Activated gamma-delta T cell treated with Interleukin-2 at 50 U/mL for 16 hours (primary cell): ENCODE results near the gene ZNF292.
A peak's percentile ranks its signal among the peaks of the same experiment; 100 is the strongest.
"Not testable (repeated sequence)": the region's sequence is repeated elsewhere in the genome, so short reads cannot be mapped to it uniquely, and the experiment has no call there.

Source experiments
- DNase-seq: peaks from one replicate; pipeline ENCODE4 v3.0.0-alpha.2; 2020

ZNF292 gene

GRCh38 chr6:87154993-87155841 lies at the start of gene ZNF292:
Gene ZNF292, plus strand, starts transcription at chr6:87155565. Its CDS starts 27 bp downstream, at chr6:87155592.
- peak; percentile 92 for DNase-seq

- DNase-seq: no peak
These were observed 49.5 kb upstream of the ZNF292 start for GRCh38 chr6:87105823-87106222.

GRCh38 chr6:87110636-87111035 lies 44.7 kb upstream of the ZNF292 start:
- no peak for DNase-seq

GRCh38 chr6:87115402-87116135 lies 39.8 kb upstream of the ZNF292 start:
- no peak for DNase-seq

- no peak for DNase-seq
These were observed 38.4 kb upstream of the ZNF292 start for GRCh38 chr6:87116922-87117321.

GRCh38 chr6:87118054-87118453 lies 37.3 kb upstream of the ZNF292 start:
- no peak for DNase-seq

GRCh38 chr6:87122477-87122876 lies 32.9 kb upstream of the ZNF292 start:
- DNase-seq: no peak

GRCh38 chr6:87124074-87124473 lies 31.3 kb upstream of the ZNF292 start:
- DNase-seq: no peak

- no peak for DNase-seq
These were observed 28.9 kb upstream of the ZNF292 start for GRCh38 chr6:87126501-87126900.

- no peak for DNase-seq
These were observed 27.6 kb upstream of the ZNF292 start for GRCh38 chr6:87127737-87128136.

- DNase-seq: no peak
These were observed 18.4 kb upstream of the ZNF292 start for GRCh38 chr6:87136963-87137362.

- peak; percentile 46 for DNase-seq
These were observed 16.1 kb upstream of the ZNF292 start for GRCh38 chr6:87139236-87139635.

GRCh38 chr6:87139927-87140326 lies 15.4 kb upstream of the ZNF292 start:
- DNase-seq: not testable (repeated sequence)

GRCh38 chr6:87146363-87146762 lies 9.0 kb upstream of the ZNF292 start:
- no peak for DNase-seq

GRCh38 chr6:87150406-87150805 lies 5.0 kb upstream of the ZNF292 start:
- no peak for DNase-seq

- DNase-seq: no peak
These were observed 3.9 kb upstream of the ZNF292 start for GRCh38 chr6:87151471-87151780.

GRCh38 chr6:87151781-87152525 lies 3.4 kb upstream of the ZNF292 start:
- DNase-seq: peak; percentile 65

- no peak for DNase-seq
These were observed 2.8 kb upstream of the ZNF292 start for GRCh38 chr6:87152526-87152955.

GRCh38 chr6:87154641-87154992 lies 748 bp upstream of the ZNF292 start:
- no peak for DNase-seq

- DNase-seq: no peak
These were observed 764 bp downstream of the ZNF292 start for GRCh38 chr6:87155842-87156815.

GRCh38 chr6:87157596-87157995 lies 2.2 kb downstream of the ZNF292 start:
- DNase-seq: not testable (repeated sequence)

GRCh38 chr6:87161299-87161698 lies 5.9 kb downstream of the ZNF292 start:
- DNase-seq: no peak
